CD4-positive, alpha-beta T cell treated with Interleukin-15 for 1 hour (primary cell): ENCODE data around the gene SAYSD1.
"Not testable (repeated sequence)": the region's sequence is repeated elsewhere in the genome, so short reads cannot be mapped to it uniquely, and the experiment has no call there.

Experiments
- DNase-seq: peaks from one replicate; pipeline ENCODE4 v3.0.0-alpha.2; 2020

Gene SAYSD1

DNA sequence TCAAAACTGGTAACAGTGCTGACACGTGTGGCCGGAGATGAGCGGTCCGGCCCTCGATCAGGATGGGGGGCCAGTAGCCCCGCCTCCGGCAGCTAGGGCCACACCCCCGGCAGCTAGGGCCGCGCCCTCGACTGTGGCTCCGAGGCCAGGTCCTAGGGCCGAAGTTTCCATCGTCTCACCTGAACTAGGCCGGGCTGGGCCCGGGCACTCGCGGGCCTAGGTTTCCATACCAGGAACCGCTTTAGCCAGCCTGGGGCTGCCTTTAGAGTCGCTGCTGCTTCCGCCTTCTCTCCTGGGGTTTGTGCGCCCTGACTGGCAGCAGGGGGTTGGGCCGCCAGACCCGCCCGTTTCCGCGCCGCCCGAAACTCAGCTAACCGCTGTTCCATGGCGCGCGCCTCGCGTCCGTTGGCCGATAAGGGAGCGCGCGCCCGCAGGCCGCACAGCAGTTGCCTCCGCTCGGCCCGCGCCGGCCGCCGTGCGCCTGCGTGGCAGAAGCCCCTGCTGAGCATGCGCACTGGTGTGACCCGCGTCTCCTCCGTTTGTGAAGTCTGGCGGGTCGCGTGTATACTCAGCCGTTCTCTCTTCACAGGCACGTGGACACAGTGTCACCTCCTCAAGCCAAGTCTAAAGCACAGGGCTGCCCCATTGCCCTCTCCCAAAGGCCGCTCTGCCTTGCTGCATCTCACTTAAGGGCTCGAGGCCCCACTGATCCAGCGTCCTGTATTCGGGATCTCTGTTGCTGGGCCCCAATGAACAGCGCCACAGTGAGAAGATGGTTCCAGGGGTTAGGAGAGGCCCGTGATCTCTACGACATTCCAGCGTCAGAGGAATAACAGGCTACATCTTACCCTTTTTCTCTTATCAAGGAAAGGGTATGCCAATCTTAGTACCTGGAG lies at the start of gene SAYSD1:
TSS of gene SAYSD1 (minus strand) at position 483 of the 896 bp plus-strand sequence. CDS start at position 386, 97 bp downstream.
- peak; percentile 95 for DNase-seq

GRCh38 chr6:39157511-39157910 lies 42.5 kb upstream of the SAYSD1 start:
- DNase-seq = no peak

DNA sequence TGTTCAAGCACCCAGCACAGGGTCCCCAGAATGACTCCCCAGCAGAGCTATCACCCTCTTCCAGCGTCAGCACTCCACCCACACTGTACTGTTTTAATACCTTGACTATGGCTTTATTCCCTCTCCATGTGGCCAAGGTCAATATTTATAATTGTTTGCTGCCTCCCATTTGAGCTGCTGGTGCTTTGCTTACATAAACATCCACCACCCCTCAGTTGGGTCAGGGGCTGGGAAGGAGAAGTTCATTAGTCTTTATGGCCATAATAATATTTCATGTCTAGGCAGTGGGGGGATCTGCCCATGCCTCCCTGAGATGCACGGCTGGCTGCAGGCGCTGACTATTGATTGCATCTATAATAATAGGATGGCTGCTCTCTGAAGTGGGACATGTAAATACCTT lies 41.8 kb upstream of the SAYSD1 start:
- no peak for DNase-seq

DNA sequence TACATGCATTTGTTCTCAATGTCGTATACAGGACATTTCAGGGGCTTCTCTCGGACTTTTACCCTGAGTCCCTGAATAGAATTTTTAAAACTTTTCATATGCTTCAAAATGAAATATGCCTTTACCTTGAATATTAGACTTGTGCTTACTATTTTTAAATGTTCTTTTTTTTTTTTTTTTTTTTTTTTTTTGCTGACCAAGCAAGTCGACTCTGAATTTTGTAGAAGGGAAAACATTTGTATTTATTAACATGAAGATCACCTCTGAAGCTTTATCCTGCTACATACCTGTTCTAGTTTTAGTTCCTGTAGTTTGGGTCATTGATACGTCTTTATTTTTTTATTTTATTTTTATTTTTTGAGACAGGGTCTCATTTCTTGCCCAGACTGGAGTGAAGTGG lies 39.7 kb upstream of the SAYSD1 start:
- DNase-seq = no peak

- no peak for DNase-seq
Observed at GRCh38 chr6:39153766-39154397, 38.9 kb upstream of the SAYSD1 start.

- DNase-seq = no peak
Observed at GRCh38 chr6:39152262-39152661, 37.3 kb upstream of the SAYSD1 start.

GRCh38 chr6:39151211-39151610 lies 36.2 kb upstream of the SAYSD1 start:
- no peak for DNase-seq

GRCh38 chr6:39144481-39145173 lies 29.6 kb upstream of the SAYSD1 start:
- no peak for DNase-seq

DNA sequence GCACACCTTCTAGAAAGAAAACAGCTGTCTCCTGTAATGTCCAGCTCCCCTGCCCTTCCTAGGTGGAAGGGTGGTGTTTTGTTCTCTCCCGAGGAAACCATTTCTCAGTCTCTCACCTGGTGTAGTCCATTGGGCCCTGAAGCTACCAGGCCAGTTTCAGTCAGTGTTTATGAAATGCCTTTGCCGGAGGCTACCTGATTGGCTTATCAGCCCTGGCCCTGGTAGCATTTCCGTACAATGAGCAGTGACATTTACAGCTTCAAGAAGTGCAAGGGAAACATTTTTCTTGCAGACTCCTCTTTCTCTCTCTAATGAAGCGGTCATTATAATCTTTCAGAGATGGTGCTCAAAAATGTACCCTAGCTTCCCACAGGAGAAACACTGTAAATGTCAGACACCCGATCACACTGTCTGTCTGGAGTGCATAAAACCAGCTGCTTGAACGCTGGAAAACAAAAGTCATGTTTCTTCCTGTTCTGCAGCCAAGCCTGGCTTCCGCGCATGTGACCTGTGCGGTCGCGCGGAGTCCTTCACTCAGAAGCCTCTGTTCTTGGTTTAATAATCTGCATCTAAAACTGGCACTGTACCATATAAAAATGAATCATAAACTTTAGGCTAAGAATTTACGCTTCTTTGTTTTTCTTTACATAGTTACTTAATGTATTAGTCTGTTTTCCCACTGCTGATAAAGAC lies 28.4 kb upstream of the SAYSD1 start:
- DNase-seq = no peak

GRCh38 chr6:39140556-39141167 lies 25.7 kb upstream of the SAYSD1 start:
- DNase-seq = no peak

DNA sequence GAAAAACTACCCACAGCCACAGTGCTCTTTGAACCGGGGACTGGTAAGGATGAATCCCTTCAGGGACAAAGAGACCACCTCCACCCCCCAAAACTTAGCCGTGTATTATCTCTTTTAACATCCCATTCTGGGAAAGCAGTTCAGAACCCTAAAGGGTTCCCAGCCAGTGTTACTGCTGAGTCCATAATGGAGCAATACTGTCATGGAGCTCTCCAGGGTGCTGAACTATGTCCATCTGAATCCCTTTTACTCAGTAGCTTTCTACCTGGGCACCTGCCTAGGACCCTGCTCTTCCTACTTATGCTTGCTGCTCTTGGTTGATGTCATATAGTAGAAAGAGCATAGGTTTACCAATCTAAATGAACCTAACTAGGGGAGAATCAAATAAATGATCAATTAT lies 22.3 kb upstream of the SAYSD1 start:
- no peak for DNase-seq

GRCh38 chr6:39136207-39136606 lies 21.2 kb upstream of the SAYSD1 start:
- DNase-seq = not testable (repeated sequence)

DNA sequence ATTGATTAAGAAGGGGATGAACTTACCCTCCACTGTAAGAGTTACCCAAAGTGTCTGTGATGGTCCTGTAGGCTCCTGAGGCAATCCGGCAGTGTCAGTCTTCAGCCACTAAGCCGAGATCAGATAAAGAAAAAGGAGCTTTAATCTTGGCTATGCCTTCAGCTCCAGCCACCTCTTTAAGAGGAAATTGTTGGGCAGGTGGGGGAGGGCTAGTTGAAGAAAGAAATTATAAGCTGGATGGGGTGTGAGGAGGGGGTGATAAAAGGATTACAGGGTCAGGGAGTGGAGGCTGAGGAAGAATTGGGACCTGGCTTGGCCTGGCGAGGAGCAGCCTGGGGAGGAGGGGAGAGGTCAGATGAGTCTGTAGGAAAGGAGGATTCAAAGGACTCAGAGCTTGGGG lies 19.8 kb upstream of the SAYSD1 start:
- DNase-seq = not testable (repeated sequence)

DNA sequence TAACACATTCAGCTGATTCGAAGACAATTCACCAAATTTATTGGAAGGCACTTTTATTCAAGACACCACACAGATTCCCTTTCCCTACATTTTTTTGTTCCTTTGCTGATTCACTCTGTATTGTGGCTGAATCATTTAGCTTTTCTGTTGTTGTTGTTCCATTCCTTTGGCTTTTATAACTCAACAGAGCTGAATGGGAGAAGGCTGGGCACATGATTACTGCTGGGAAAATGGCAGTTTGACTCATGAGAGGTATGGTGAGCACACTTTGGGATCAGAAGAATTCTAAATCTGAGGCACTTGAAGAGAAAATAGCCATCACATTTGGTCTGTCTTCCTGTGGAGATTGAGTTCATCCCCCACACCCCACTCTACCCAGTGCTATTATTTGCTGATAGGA lies 15.7 kb upstream of the SAYSD1 start:
- no peak for DNase-seq

DNA sequence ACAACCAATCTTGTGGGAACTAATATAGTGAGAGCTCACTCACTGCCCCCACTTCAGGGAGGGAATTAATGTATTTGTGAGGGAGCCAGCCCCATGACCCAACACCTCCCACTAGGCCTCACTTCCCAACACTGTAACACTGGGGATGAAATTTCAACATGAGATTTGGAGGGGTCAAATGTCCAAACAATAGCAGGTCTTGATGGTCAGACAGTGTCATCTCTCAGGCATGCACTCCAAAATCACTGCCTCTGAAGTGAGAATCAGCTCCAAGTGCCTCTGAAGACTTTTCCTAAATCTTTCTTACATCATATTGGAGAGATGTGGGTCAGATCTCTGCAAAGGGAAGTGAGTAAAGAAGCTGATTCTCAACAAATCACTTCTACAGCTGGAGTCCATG lies 13.8 kb upstream of the SAYSD1 start:
- no peak for DNase-seq

- no peak for DNase-seq
Observed at GRCh38 chr6:39128106-39128505, 13.1 kb upstream of the SAYSD1 start.

DNA sequence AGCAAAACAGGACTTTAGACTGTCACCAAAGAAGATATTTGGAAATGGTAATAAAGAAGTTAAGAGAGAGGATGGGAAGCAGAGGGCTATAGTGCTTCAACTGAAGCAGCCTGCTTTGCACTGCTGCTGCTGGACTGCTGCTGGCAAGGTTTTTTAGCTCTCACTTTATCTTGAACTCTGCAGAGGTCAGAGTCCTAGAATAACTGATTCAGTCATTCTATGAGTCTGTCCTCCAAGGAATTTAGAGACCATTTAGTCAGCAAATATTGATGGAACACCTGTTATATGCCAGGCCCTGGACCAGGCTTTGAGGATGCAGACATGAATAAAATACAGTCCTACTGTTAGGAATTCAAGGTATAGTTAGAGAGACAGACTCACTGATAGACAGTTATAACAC lies 9.1 kb upstream of the SAYSD1 start:
- no peak for DNase-seq

DNA sequence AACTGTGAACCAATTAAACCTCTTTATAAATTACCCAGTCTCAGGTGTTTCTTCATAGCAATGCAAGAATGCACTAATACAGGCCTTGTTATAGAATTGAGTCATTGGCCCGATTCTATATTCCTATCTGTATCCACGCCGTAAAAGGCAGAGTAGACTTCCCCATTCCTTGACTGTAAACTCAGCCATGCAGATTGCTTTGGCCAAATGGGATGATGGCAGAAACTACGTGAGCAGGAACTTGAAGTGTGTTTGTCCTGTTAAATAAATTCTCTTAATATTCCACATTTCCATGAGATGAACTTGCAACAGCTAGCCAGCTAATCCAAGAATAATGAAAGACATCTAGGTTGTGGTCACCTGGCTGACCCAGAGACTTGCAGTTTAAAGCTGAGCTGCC lies 3.9 kb upstream of the SAYSD1 start:
- no peak for DNase-seq

- DNase-seq = no peak
Observed at GRCh38 chr6:39114388-39114703, 640 bp downstream of the SAYSD1 start.

DNA sequence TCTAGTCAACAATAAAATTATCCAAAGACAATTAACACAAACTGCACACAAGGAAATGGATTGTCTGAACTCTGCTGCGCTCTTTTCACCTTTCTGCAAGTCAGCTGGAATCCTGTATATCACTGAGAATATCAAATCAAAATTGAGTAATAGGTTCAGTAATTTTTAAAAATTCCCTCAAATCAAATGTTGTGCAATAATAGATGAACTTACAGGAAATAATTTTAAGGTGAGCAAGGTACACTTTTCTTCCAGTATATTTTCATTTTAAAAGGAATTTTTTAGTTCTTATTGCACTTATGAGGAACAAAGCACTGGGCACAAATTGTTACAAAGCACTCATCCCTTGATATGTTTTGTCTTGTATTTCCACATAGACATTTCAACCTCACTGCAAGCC lies 1.2 kb downstream of the SAYSD1 start:
- DNase-seq = no peak

DNA sequence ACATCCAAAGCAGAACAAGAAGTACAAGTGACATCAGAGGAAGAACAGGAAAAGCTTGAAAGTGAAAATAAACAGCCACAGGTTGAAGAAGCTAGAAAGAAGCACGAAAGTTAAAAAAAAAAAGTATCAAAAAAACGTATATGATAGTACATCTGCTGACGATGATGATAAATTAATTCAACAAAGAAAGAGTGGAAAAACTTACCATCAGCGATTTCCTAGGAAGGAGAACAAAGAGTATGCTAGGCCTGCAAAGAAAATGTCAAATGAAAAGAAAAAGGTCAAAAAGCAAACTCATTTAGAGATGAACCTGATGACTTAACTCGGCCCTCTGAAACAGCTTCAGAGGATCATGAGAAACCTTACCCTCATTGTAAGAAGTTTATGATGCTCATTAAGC lies 3.7 kb downstream of the SAYSD1 start:
- DNase-seq = no peak

DNA sequence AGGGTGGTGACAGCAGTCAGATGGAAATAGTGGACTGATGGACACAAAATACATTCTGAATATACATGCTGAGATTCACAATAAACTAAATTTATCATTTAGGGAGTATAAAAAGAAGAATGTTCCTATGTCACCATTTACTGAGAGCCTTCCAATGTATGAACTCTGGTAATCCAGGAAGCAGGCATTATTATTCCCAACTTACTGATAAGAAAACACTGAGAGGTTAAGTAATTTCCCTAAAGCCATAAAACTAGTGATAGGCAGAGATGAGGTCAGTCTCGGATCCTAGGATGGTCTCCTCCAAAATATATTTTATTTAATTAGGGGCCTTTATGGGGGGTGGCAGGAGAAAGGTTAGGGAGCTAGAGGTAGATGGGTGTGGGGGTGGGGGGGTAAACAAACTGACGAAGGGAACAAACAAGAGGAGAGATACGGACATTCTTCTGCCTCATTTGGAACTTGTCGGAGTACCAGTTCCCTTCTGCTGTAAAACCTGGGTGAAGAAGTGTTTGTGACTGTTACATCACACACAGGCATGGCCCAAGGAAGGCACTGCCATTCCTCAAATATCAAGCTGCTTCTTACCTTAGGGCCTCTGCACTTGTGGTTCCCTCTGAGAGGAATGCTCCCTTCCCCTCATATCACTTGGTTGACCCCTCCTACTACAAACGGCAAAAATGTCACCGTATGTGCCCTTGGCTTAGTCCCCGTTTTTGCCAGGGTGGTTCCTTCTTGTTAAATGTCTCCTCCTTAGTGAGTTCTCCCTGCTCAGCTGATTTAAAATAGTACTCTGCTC lies 6.7 kb downstream of the SAYSD1 start:
- DNase-seq = no peak
